Testis (tissue), 2 donors: ENCODE data around the gene TRIP12.

Source experiments
- CTCF ChIP-seq, 3 experiments: fragments of 450-650 bp in 2 of 3; fragments of 200-600 bp in 1 of 3; sonication (generic) in 1 of 3; IDR thresholded peaks; one replicate each; pipeline ENCODE4 v1.5.1; 2016 to 2019; ENCODE audit warnings: antibody characterized with exemption in 3 of 3, mild to moderate bottlenecking in 2 of 3, moderate library complexity in 1 of 3
- POLR2A ChIP-seq: fragments of 450-650 bp; IDR thresholded peaks from one replicate; pipeline ENCODE4 v1.6.1; 2017; ENCODE audit warnings: antibody characterized with exemption, mild to moderate bottlenecking, moderate library complexity

DNA sequence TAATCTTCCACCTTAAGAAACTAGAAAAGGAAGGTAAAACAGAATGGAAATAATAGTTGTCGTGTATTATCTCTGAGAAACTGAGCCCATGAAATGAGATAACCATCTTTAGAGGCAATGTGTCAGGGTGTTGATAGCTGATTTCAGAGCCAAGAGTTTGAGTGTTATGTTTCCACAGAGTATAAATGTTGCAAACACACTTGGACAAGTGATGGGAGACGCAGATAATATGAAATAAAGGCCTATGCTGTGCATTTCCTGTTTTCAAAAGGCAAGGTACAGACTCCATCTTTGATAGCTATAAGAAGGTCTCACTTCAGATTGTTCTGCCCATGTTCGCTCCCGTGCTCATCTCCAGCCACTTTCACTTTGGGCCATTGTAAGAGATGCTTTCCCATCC is 181.5 kb downstream of the TRIP12 start:
- no peak for TF ChIP-seq CTCF (IDR thresholded peaks at IDR 0.05)
- TF ChIP-seq POLR2A = no peak
